Measurements from ENCODE around the gene MATN3. TPM values are rescaled to one million over a fixed set of nuclear protein-coding genes. Genes with fewer than 3 reads are reported as not detected.

Gene MATN3
- total and polyA plus RNA-seq, 9 of the 15 experiments (the other 6 are each of a cell fraction or from before 2014, with no cell fraction given): not detected

DNA sequence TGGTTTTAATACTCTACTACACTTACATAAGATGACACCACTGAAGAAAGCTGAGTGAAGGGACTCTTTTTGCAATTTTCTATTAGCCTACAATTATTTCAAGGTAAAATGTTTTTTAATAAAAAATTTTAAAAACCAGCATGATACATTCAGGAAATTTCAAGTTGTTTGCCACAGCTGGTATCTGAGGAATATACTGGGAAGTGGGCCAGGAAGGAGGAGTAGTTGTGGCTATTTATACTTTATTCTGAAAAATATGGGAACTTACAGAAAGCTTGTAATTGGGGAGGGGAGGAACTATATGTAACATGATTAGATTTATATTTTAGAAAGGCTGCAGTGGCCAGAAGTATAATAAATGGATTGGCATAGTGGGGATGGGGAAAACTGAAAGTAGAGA, 63.4 kb downstream of the MATN3 start (continued):
- TF ChIP-seq YBX1 (IDR thresholded peaks at IDR 0.05) (no peak), ZNF263 (CRISPR knock-in tag; IDR thresholded peaks at IDR 0.05; ENCODE audit: borderline replicate concordance) (no peak), HNRNPK (IDR thresholded peaks at IDR 0.05; ENCODE audit: low read depth, low read length, poor library complexity, severe bottlenecking) (no peak), HNRNPL (IDR thresholded peaks at IDR 0.05; ENCODE audit: low read depth, low read length) (no peak)
- TF ChIP-seq, protein P1, sequence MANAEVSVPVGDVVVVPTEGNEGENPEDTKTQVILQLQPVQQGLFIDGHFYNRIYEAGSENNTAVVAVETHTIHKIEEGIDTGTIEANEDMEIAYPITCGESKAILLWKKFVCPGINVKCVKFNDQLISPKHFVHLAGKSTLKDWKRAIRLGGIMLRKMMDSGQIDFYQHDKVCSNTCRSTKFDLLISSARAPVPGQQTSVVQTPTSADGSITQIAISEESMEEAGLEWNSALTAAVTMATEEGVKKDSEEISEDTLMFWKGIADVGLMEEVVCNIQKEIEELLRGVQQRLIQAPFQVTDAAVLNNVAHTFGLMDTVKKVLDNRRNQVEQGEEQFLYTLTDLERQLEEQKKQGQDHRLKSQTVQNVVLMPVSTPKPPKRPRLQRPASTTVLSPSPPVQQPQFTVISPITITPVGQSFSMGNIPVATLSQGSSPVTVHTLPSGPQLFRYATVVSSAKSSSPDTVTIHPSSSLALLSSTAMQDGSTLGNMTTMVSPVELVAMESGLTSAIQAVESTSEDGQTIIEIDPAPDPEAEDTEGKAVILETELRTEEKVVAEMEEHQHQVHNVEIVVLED (CRISPR knock-in tag; IDR thresholded peaks at IDR 0.05): no peak

DNA sequence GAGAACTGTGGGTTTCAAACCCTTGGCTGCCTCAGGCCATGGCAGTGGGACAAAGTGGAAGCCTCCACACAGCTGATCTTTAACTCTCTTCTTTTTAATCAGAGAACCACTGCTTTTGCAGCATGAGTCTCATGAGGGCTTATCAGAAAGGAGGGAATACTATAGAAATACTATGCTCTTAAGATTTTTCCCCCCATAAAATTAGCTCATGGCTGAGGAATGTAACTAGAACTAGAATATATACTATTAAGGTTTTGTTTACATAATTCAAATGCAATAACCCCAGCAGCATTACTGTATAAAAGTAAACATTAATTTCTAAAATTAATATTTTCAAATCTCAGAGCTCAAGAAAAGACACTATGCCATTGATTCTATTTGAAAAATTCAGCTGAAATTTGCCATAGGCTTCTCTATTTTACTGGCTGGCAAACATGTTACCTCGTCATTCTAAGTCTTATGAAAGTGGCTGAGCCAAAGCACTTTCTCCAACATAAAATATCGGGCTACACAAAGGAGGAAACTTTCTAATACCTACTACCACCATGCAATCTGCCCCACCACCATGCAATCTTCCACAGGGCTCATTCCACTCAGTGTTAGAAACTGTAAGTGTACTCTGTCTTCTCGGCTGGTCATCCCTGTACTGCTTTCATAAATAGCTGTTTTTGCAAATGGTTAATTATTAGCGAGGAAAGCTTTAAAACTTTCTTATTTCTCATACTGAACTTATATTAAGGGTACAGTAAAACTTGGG, 65.1 kb downstream of the MATN3 start:
- FAIRE-seq: peak; percentile 51
- BruUV-seq (replicated peaks): no TSS peak
- Histone ChIP-seq H4K20me1 (replicated peaks; ENCODE audit: control insufficient read depth, insufficient read depth, low read length) (no peaks in the 10 kb centered on the region), H3K79me2 (ENCODE audit: control insufficient read depth, insufficient read depth, low read length) (no peaks in the 10 kb centered on the region), H3K9me3 (replicated peaks; ENCODE audit: control insufficient read depth, insufficient read depth, low read depth, low read length) (no peaks in the 10 kb centered on the region), H3K9me1 (ENCODE audit: control insufficient read depth, insufficient read depth, low read length) (no peaks in the 10 kb centered on the region), H3K27me3 (ENCODE audit: control insufficient read depth in 2 of 2, insufficient read depth in 2 of 2, low read length in 2 of 2) (no peaks in the 10 kb centered on the region), H3K27ac (ENCODE audit: extremely low read depth, low read depth, low read length) (no peak overlapping the region), H3K4me3 (no peak overlapping the region), H2AFZ (ENCODE audit: low read depth, low read length) (no peak overlapping the region), H3K9ac (ENCODE audit: insufficient read depth in 1 of 2, low read depth in 2 of 2, low read length in 2 of 2) (no peak overlapping the region), H3K36me3 (ENCODE audit: control insufficient read depth, insufficient read depth, low read length) (0 out of 3 replicates have a peak, but pooled peaks cover 3% of the 10 kb centered on the region), H3K4me1 (replicated peaks in 1 of 2; ENCODE audit: control insufficient read depth in 2 of 2, insufficient read depth in 2 of 2, low read length in 2 of 2) (no peaks in the 10 kb centered on the region), H3K4me2 (ENCODE audit: insufficient read depth, low read length) (no peak overlapping the region)
- in situ Hi-C loops (cut with MboI) (no loop called here), intact Hi-C loops (cut with micrococcal nuclease) (no loop called here)
- WGBS (ENCODE audit: insufficient coverage, low coverage, missing lambda C conversion rate): 52% methylated on average over 4 of the region's 4 CpGs
- ChIA-PET POLR2A (interaction anchor here (0.6 to 1.5 kb wide), 3 partner anchors 11 to 104 kb away, joined by 3 to 4 read pairs (median 3); partner anchors contain the start of gene LAPTM4A), CTCF (ENCODE audit: low intra/inter-chr PET ratio) (no interaction called here)
- no peak for DNase-seq (ENCODE audit: extremely low read depth in 1 of 4, low spot score in 3 of 4)
- TF ChIP-seq IRF2 (CRISPR knock-in tag; IDR thresholded peaks at IDR 0.05): no peak
- TF ChIP-seq HNRNPLL (IDR thresholded peaks at IDR 0.05; ENCODE audit: low read depth, low read length, poor library complexity, severe bottlenecking): no peak
- no peak for TF ChIP-seq ARHGAP35 (IDR thresholded peaks at IDR 0.05; ENCODE audit: partially characterized antibody)
- no peak for TF ChIP-seq CCAR2 (IDR thresholded peaks at IDR 0.05; ENCODE audit: low read depth, low read length)
- TF ChIP-seq, protein P2, sequence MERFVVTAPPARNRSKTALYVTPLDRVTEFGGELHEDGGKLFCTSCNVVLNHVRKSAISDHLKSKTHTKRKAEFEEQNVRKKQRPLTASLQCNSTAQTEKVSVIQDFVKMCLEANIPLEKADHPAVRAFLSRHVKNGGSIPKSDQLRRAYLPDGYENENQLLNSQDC (CRISPR knock-in tag; IDR thresholded peaks at IDR 0.05): no peak
- TF ChIP-seq, protein P3, sequence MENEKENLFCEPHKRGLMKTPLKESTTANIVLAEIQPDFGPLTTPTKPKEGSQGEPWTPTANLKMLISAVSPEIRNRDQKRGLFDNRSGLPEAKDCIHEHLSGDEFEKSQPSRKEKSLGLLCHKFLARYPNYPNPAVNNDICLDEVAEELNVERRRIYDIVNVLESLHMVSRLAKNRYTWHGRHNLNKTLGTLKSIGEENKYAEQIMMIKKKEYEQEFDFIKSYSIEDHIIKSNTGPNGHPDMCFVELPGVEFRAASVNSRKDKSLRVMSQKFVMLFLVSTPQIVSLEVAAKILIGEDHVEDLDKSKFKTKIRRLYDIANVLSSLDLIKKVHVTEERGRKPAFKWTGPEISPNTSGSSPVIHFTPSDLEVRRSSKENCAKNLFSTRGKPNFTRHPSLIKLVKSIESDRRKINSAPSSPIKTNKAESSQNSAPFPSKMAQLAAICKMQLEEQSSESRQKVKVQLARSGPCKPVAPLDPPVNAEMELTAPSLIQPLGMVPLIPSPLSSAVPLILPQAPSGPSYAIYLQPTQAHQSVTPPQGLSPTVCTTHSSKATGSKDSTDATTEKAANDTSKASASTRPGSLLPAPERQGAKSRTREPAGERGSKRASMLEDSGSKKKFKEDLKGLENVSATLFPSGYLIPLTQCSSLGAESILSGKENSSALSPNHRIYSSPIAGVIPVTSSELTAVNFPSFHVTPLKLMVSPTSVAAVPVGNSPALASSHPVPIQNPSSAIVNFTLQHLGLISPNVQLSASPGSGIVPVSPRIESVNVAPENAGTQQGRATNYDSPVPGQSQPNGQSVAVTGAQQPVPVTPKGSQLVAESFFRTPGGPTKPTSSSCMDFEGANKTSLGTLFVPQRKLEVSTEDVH (IDR thresholded peaks at IDR 0.05; ENCODE audit: low read depth, partially characterized antibody): no peak
- no peak for TF ChIP-seq CSDE1 (IDR thresholded peaks at IDR 0.05)
- no peak for TF ChIP-seq U2AF1 (optimal IDR thresholded peaks at IDR 0.05; ENCODE audit: low read depth, low read length)
- no peak for TF ChIP-seq TCF7 (IDR thresholded peaks at IDR 0.05; ENCODE audit: borderline replicate concordance)
- ATAC-seq: no peak

Data from K562 (cell line).